Muscle layer of duodenum (tissue), 2 donors: ENCODE measurements around the gene CSNK1D.
A peak's percentile ranks its signal among the peaks of the same experiment; 100 is the strongest.

Experiments
- H3K27ac ChIP-seq: one replicate; pipeline ENCODE4 v1.7.0; 2013; ENCODE audit warnings: mild to moderate bottlenecking, low read length
- H3K27me3 ChIP-seq: one replicate; pipeline ENCODE4 v1.7.0; 2013; ENCODE audit warnings: low read depth, mild to moderate bottlenecking, control low read depth, low read length
- H3K36me3 ChIP-seq, 2 donors: one replicate each; pipeline ENCODE4 v1.7.0; 2013; ENCODE audit warnings: low read length in 2 of 2, control low read depth in 1 of 2, mild to moderate bottlenecking in 1 of 2; ENCODE audit not compliant: insufficient read depth in 2 of 2, control insufficient read depth in 1 of 2
- H3K4me1 ChIP-seq, 2 donors: one replicate each; pipeline ENCODE4 v1.7.0; 2013; ENCODE audit warnings: low read length in 2 of 2, mild to moderate bottlenecking in 2 of 2, control low read depth in 1 of 2, moderate library complexity in 1 of 2; ENCODE audit not compliant: insufficient read depth in 2 of 2, control insufficient read depth in 1 of 2
- H3K4me3 ChIP-seq, 2 donors: one replicate each; pipeline ENCODE4 v1.7.0; 2013; ENCODE audit warnings: low read length in 2 of 2, low read depth in 1 of 2, mild to moderate bottlenecking in 1 of 2
- H3K9me3 ChIP-seq, 2 donors: one replicate each; pipeline ENCODE4 v1.7.0; 2013; ENCODE audit warnings: low read length in 2 of 2, control low read depth in 1 of 2, mild to moderate bottlenecking in 1 of 2; ENCODE audit not compliant: control insufficient read depth in 1 of 2
- donor health status: healthy.

CSNK1D gene

DNA sequence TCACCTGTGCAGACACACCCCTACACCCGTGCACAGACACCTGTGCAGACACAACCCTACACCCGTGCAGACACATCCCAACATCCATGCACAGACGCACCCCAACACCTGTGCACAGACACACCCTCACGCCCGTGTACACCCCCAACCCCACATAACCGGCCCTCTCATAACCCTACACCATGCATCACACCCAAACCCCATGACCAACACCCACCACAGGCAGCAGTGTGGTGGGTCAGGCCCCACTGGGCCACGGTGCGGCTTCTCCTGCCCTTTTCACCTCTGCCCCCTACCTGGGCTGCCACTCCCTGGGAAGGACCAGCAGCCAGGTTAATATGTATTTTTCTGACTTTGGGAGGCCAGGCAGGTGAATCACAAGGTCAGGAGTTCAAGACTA, 48.8 kb downstream of the CSNK1D start:
- Histone ChIP-seq H3K27me3 (no peaks in the 10 kb centered on the region), H3K9me3 (no peaks in the 10 kb centered on the region), H3K27ac (no peak overlapping the region), H3K4me1 (peaks cover 0 to 3% of the 10 kb centered on the region in 2 donors), H3K4me3 (no peak overlapping the region), H3K36me3 (no peaks in the 10 kb centered on the region)

DNA sequence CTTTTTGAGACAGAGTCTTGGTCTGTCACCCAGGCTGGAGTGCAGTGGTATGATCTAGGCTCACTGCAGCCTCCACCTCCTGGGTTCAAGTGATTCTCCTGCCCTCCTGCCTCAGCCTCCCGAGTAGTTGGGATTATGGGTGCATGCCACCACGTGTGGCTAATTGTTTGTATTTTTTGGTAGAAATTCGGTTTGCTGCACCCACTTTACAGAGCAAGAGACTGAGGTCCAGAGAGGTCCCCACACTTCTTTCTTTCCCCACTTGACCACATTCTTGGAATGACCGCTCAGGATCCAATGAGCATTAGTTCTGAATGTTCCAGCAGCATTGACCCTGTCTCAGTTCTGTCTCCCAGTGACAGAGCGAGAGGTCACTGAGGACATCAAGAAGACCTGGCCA, 50.0 kb downstream of the CSNK1D start:
- Histone ChIP-seq H3K27me3 (no peaks in the 10 kb centered on the region), H3K36me3 (no peaks in the 10 kb centered on the region), H3K9me3 (no peaks in the 10 kb centered on the region), H3K4me3 (no peak overlapping the region), H3K27ac (no peak overlapping the region), H3K4me1 (no peaks in the 10 kb centered on the region)

- H3K27me3 ChIP-seq = no peaks in the 10 kb centered on the region
- H3K9me3 ChIP-seq = no peaks in the 10 kb centered on the region
- no peak overlapping the region for H3K27ac ChIP-seq
- H3K4me3 ChIP-seq = no peak overlapping the region
- H3K36me3 ChIP-seq = no peaks in the 10 kb centered on the region
- H3K4me1 ChIP-seq = no peaks in the 10 kb centered on the region
Measured at GRCh38 chr17:82222816-82223215, 50.7 kb downstream of the CSNK1D start.

DNA sequence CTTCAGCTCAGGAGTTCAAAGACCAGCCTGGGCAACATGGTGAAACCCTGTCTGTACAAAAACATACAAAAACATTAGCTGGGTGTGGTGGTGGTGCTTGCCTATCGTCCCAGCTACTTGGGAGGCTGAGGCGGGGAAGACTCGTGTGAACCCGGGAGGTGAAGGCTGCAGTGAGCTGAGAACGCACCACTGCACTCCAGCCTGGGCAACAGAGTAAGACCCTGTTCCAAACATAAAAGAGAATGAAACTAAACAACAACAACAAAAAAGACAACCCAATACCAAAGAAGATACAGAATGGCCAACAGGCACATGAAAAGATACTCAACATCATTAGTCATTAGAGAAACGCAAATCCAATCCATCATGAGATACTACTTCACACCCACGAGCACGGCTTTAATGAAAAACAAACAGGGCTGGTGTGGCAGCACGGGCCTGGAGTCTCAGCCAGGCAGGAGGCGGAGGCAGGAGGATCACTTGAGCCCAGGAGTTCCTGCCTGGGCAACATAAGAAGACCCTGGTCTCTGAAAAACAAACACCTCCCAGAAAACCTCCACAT, 52.1 kb downstream of the CSNK1D start:
- Histone ChIP-seq H3K4me1 (peaks cover 0 to 1% of the 10 kb centered on the region in 2 donors), H3K9me3 (no peaks in the 10 kb centered on the region), H3K27me3 (no peaks in the 10 kb centered on the region), H3K27ac (no peak overlapping the region), H3K36me3 (no peaks in the 10 kb centered on the region), H3K4me3 (no peak overlapping the region)

GRCh38 chr17:82219753-82220709, 53.5 kb downstream of the CSNK1D start:
- H3K4me3 ChIP-seq = no peak overlapping the region
- no peak overlapping the region for H3K27ac ChIP-seq
- H3K4me1 ChIP-seq = peaks cover 0 to 13% of the 10 kb centered on the region in 2 donors

GRCh38 chr17:82219083-82219482, 54.4 kb downstream of the CSNK1D start:
- no peak overlapping the region for H3K4me3 ChIP-seq
- peaks cover 0 to 18% of the 10 kb centered on the region in 2 donors for H3K4me1 ChIP-seq
- no peaks in the 10 kb centered on the region for H3K36me3 ChIP-seq
- no peaks in the 10 kb centered on the region for H3K27me3 ChIP-seq
- H3K27ac ChIP-seq = no peak overlapping the region
- H3K9me3 ChIP-seq = no peaks in the 10 kb centered on the region

More at GRCh38 chr17:82219753-82220709, 53.5 kb downstream of the CSNK1D start:
- H3K27me3 ChIP-seq = no peaks in the 10 kb centered on the region
- H3K36me3 ChIP-seq = no peaks in the 10 kb centered on the region
- no peaks in the 10 kb centered on the region for H3K9me3 ChIP-seq

DNA sequence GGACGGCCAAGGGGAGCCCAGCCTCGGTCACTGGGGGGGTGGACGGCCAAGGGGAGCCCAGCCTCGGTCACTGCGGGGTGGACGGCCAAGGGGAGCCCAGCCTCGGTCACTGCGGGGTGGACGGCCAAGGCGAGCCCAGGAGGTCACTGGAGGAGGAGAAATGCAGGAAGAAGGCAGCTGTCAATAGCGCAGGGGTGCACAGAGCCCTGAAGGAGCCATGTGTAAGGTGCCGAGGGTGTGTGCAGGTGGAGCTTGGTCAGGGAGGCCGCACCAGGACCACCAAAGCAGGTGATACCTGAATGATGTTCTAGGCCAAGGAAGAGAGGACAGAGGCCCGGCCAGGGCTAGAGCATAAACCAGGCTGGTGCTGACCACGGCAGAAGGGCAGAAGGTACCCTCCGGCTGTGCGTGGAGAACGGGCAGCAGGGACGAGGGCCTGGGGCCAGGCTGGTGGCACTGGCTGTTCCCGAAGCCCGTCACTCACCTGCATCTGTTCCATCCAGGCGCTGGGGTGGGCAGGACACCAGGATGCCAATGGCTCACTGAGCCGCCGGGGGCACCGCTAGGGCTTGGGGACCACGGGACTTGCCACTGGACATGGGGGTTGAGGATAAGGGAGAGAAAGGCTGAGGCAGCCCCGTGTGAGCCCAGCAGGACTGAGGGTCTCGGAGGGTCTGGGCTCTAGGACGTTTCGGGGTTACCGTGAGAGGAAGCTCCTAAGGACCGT, 55.0 kb downstream of the CSNK1D start:
- no peaks in the 10 kb centered on the region for H3K9me3 ChIP-seq
- no peaks in the 10 kb centered on the region for H3K36me3 ChIP-seq
- peaks cover 0 to 22% of the 10 kb centered on the region in 2 donors for H3K4me1 ChIP-seq
- no peaks in the 10 kb centered on the region for H3K27me3 ChIP-seq
- no peak overlapping the region for H3K4me3 ChIP-seq
- H3K27ac ChIP-seq = no peak overlapping the region

DNA sequence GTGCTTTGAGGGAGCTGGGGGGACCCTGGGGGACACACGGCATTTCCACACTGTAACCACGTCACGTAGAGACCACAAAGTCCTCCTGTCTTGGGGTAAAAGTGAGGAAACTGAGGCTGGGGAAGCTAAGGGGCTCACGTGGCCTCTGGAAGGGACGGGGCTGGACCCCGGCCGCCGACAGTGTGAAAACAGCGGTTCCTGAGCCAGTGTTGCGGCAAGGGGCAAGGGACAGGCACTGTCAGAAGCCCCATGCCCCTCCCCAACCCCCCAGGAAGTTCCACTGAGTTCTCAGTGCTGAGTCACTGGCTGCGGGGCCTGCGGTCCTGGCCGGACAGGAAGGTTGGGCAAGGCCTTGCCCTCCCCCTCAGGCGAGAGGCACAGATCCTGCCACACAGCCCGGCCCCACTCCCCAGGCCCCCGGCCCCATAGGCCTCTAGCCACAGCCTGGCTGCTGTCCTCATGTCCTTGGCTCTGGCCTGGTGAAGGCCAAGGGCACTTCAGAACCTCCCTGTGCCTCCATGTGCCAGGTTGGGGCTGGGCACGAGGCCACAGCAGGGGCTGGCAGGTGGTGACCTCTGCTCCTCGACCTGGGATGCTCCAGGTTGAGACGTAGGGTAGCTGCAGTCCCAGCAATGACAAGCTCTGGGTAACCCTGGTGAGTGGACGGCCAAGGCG, 55.8 kb downstream of the CSNK1D start:
- Histone ChIP-seq H3K4me3 (no peak overlapping the region), H3K36me3 (no peaks in the 10 kb centered on the region), H3K9me3 (no peaks in the 10 kb centered on the region), H3K27me3 (no peaks in the 10 kb centered on the region), H3K4me1 (peaks cover 0 to 26% of the 10 kb centered on the region in 2 donors), H3K27ac (peak overlapping the region; percentile 45)

DNA sequence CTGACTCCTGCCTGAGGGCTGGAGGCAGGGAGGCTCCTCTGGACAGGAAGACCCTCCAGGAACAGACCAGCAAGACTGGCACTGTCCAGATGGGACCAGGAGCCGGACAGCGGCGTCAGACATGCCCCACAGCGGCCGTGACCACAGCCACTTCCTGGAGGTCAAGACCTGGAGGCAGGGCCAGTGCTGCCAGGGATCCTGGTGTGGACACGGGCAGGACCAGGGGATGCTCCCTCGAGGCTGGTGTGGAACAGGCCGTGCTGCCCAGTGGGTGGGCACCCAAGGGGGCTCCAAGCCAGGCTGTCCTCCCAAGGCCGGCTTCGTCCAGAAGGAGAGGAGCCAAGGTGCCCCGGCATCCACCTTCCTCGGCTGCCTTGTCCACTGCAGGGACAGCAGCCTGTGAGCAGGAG, 56.4 kb downstream of the CSNK1D start:
- Histone ChIP-seq H3K4me3 (no peak overlapping the region), H3K36me3 (no peaks in the 10 kb centered on the region), H3K27me3 (no peaks in the 10 kb centered on the region), H3K9me3 (no peaks in the 10 kb centered on the region), H3K27ac (peak overlapping the region; percentile 45), H3K4me1 (peaks cover 0 to 26% of the 10 kb centered on the region in 2 donors)

DNA sequence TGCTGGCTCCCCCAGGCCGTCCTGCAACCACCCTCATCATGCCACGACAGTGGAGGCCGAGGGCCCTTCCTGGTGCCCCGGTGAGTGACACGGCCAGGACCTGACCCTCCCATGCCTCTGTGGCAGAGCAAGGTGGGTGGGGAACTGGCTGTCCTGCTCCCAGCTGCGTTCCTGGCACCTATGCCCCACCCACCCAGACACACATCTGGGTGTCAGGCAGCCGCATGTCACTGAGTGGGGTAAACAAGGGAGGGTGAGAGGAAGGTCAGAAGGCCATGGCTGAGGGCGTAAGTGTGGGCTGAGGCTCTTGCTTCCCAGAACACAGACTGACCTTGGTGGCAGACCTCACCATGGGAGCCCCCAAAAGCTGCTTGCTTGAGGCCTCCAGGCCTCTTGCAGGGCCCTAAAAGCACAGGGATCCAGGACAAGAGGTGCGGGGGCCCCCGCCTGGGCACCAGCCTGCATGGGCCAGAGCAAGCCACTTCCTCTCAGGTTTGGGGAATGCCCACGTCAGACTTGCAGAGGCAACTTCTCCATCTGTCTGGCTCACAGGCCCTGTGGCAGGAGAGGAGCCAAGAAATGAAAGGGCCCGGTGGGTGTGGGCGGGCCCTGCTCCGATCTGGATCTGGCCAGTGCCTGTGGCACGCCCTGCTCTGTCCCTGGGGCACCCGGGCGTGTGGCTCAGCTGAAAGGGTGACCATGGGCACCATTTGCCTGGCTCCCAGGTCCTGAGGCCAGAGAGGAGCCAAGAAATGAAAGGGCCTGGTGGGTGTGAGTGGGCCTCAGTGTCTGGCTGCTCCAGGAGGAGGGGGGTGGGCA, 57.0 kb downstream of the CSNK1D start:
- no peaks in the 10 kb centered on the region for H3K27me3 ChIP-seq
- H3K4me3 ChIP-seq = no peak overlapping the region
- H3K4me1 ChIP-seq = peaks cover 0 to 32% of the 10 kb centered on the region in 2 donors
- H3K36me3 ChIP-seq = no peaks in the 10 kb centered on the region
- no peaks in the 10 kb centered on the region for H3K9me3 ChIP-seq
- H3K27ac ChIP-seq = peak overlapping the region; percentile 51
